Naive thymus-derived CD8-positive, alpha-beta T cell (primary cell): ENCODE data around the gene SFT2D3. TPM values are rescaled to one million over a fixed set of nuclear protein-coding genes. Genes with fewer than 3 reads are reported as not detected.
A peak's percentile ranks its signal among the peaks of the same experiment; 100 is the strongest.

Source experiments
- ATAC-seq, 2 donors: fragments of 150-1000 bp; cut with Tn5 transposase in 1 of 2; sonication (Bioruptor Pico), chemical (Tn5 transposase) in 1 of 2; 1 replicate in 1 of 2; 2 replicates in 1 of 2; pipeline ENCODE4 v1.10.0; 2021; ENCODE audit warnings: mild to moderate bottlenecking in 2 of 2, moderate library complexity in 2 of 2
- POLR2A ChIA-PET: fragments of 350-600 bp; sonication (Branson Sonifier 250); formaldehyde crosslinking; loops from one replicate; lab custom pipeline; 2021; ENCODE audit warnings: antibody characterized with exemption; lab: Charles Lee
- DNase-seq, 10 donors: peaks; one replicate each; pipeline versions ENCODE4 v3.0.0 to v3.0.0-alpha.2; 2020 to 2022
- H3K27ac Mint-ChIP-seq, 10 donors: one replicate each; pipeline ENCODE4 v1.8.0; 2020 to 2022; ENCODE audit warnings: mild to moderate bottlenecking in 10 of 10, mixed read lengths in 10 of 10, moderate library complexity in 4 of 10, inconsistent platforms in 1 of 10
- H3K27me3 Mint-ChIP-seq, 5 donors: one replicate each; pipeline ENCODE4 v1.8.0; 2021 to 2022; ENCODE audit warnings: mixed read lengths in 5 of 5
- H3K36me3 Mint-ChIP-seq, 3 donors: one replicate each; pipeline ENCODE4 v1.8.0; 2020 to 2022; ENCODE audit warnings: mixed read lengths in 3 of 3, mild to moderate bottlenecking in 2 of 3, inconsistent platforms in 1 of 3
- H3K4me1 Mint-ChIP-seq, 4 donors: one replicate each; pipeline ENCODE4 v1.8.0; 2021 to 2022; ENCODE audit warnings: mixed read lengths in 4 of 4
- H3K4me3 Mint-ChIP-seq, 10 donors: one replicate each; pipeline ENCODE4 v1.8.0; 2020 to 2022; ENCODE audit warnings: mild to moderate bottlenecking in 10 of 10, mixed read lengths in 10 of 10, moderate library complexity in 6 of 10, inconsistent platforms in 1 of 10
- H3K9me3 Mint-ChIP-seq, 9 donors: one replicate each; pipeline ENCODE4 v1.8.0; 2020 to 2022; ENCODE audit warnings: mixed read lengths in 9 of 9, mild to moderate bottlenecking in 3 of 9, inconsistent platforms in 1 of 9, moderate library complexity in 1 of 9
- polyA plus RNA-seq, 3 donors: library from polyadenylated mRNA; unstranded; fragments of 300-500 nt; fragmentation: Illumina TruSeq; gene quantifications; one replicate each; pipeline ENCODE4 v1.2.3, GENCODE V29; 2021
- total RNA-seq, 8 experiments: library from RNA in 2 of 8; stranded (reverse) in 2 of 8; gene quantifications; one replicate each; pipeline ENCODE4 v1.2.3 and lab custom pipeline; 2021 to 2026

SFT2D3 gene
- total and polyA plus RNA-seq, 5 experiments from 2014 or later, result 1.7 to 16.9 (median 4.4) TPM

DNA sequence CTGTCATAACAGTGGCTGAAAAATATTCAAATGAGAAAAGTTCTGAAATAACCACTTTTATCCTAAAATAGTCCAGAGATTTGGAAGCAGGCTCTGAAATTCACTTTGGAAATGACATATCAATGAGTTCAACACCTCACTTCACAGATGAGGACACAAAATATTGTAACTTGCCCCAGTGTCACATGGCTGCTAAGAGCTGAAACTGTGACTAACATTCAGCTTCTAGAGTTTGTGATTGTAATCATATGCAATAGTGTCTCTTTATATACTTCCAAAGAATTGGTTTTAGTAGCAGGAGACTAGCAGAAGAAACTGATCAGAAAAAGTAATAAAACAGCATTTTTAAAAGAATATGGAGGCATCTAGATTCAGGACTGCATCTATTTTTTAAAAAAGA, 52.1 kb downstream of the SFT2D3 start:
- peak overlapping the region in 1 of 10 donors; percentile 58 for H3K27ac Mint-ChIP-seq

DNA sequence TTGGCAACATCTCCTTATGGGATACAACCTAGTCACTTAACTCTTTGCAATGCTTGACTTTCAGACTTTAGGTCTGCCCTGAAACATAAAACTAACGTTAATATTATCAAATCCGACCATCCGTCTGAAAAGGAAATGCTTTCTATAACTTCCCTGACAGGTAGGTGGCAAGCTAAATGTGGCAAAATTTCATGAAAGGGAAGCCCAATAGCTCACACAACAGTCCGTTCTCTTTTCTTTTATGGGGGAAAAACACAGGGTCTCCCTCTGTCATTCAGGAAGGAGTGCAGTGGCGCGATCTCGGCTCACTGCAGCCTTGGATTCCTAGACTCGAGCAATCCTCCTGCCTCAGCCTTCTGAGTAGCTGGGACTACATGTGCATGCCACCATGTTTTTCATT, 52.9 kb downstream of the SFT2D3 start:
- peaks cover 0 to 7% (median under 1%) of the 10 kb centered on the region in 4 donors for H3K4me1 Mint-ChIP-seq

More for the DNA sequence above, 52.1 kb downstream of the SFT2D3 start:
- Mint-ChIP-seq H3K4me1 (peaks cover 0 to 10% (median under 1%) of the 10 kb centered on the region in 4 donors), H3K9me3 (no peaks in the 10 kb centered on the region), H3K36me3 (peaks cover 0 to 46% (median 3%) of the 10 kb centered on the region in 3 donors), H3K27me3 (no peaks in the 10 kb centered on the region), H3K4me3 (no peak overlapping the region)
- ATAC-seq (no peak), DNase-seq (no peak)
- POLR2A ChIA-PET, result no interaction called here

More for the DNA sequence above, 52.9 kb downstream of the SFT2D3 start:
- H3K27me3 Mint-ChIP-seq, result no peaks in the 10 kb centered on the region
- peaks cover 0 to 45% (median 3%) of the 10 kb centered on the region in 3 donors for H3K36me3 Mint-ChIP-seq
- H3K9me3 Mint-ChIP-seq, result no peaks in the 10 kb centered on the region
- ATAC-seq, result no peak
- H3K27ac Mint-ChIP-seq, result peak overlapping the region in 1 of 10 donors; percentile 57
- no peak for DNase-seq
- POLR2A ChIA-PET, result no interaction called here
- H3K4me3 Mint-ChIP-seq, result no peak overlapping the region

Other genes with a start within 250 kb of the SFT2D3 start
- gene IWS1, start 175.0 kb upstream of the SFT2D3 start, total RNA-seq, result 10 to 100 TPM; 47.2 to 50.7 TPM
- gene IWS1, start 175.0 kb upstream of the SFT2D3 start, polyA plus RNA-seq, result 10 to 100 TPM; 12.4 to 30.1 (median 19.3) TPM
- under 1 TPM; 0.26 to 0.58 TPM for gene MYO7B, start 165.8 kb upstream of the SFT2D3 start, total RNA-seq
- under 1 TPM in 2 of 3 donors, not detected in 1; 0.21 to 0.42 TPM for gene MYO7B, start 165.8 kb upstream of the SFT2D3 start, polyA plus RNA-seq
- not detected for gene GPR17, start 55.3 kb upstream of the SFT2D3 start, total RNA-seq
- not detected for gene GPR17, start 55.3 kb upstream of the SFT2D3 start, polyA plus RNA-seq
- 10 to 100 TPM; 10.1 to 11.8 TPM for gene LIMS2, start 26.0 kb upstream of the SFT2D3 start, total RNA-seq
- gene LIMS2, start 26.0 kb upstream of the SFT2D3 start, polyA plus RNA-seq, result 10 to 100 TPM in 1 of 3 donors, 1 to 10 TPM in 2; 3.4 to 12.5 (median 5.8) TPM
- 10 to 100 TPM; 90.2 to 92.5 TPM for gene WDR33, start 109.7 kb downstream of the SFT2D3 start, total RNA-seq
- gene WDR33, start 109.7 kb downstream of the SFT2D3 start, polyA plus RNA-seq, result 10 to 100 TPM; 26.4 to 48.1 (median 31.3) TPM
- gene POLR2D, start 156.7 kb downstream of the SFT2D3 start, total RNA-seq, result 10 to 100 TPM; 28.1 to 29.6 TPM
- gene POLR2D, start 156.7 kb downstream of the SFT2D3 start, polyA plus RNA-seq, result 10 to 100 TPM; 27.0 to 42.3 (median 34.4) TPM
- 10 to 100 TPM; 13.5 to 14.0 TPM for gene AMMECR1L, start 184.5 kb downstream of the SFT2D3 start, total RNA-seq
- gene AMMECR1L, start 184.5 kb downstream of the SFT2D3 start, polyA plus RNA-seq, result 1 to 10 TPM; 2.6 to 7.0 (median 3.2) TPM